Measurements from ENCODE around the gene CWC22.

- no peak for TF ChIP-seq CTCF (IDR thresholded peaks at IDR 0.05; ENCODE audit: control extremely low read depth in 1 of 3, insufficient read depth in 1 of 3, low read depth in 1 of 3, low read length in 3 of 3)
- TF ChIP-seq GTF2F1 (IDR thresholded peaks at IDR 0.05; ENCODE audit: borderline replicate concordance, low read depth, low read length): no peak
- TF ChIP-seq RAD21 (IDR thresholded peaks at IDR 0.05 in 1 of 2, conservative IDR thresholded peaks at IDR 0.05 in 1 of 2; ENCODE audit: low read depth in 2 of 2, low read length in 2 of 2): no peak
- TF ChIP-seq POLR2AphosphoS5 (IDR thresholded peaks at IDR 0.05; ENCODE audit: low read depth, low read length): no peak
- TF ChIP-seq MAFK (IDR thresholded peaks at IDR 0.05; ENCODE audit: low read depth, low read length): no peak
Measured at GRCh38 chr2:179965291-179966258, 41.5 kb downstream of the CWC22 start.

All from H1 (cell line).